ENCODE measurements around the gene STX8.

- TF ChIP-seq CTCF (IDR thresholded peaks at IDR 0.05; ENCODE audit: low read depth, low read length) (no peak), EZH2phosphoT487 (IDR thresholded peaks at IDR 0.05; ENCODE audit: low read depth) (no peak)
Observed at GRCh38 chr17:9239793-9240658, 335.6 kb downstream of the STX8 start.
